ACC112 (cell line): ENCODE results near the gene POU2AF1.
"Not testable (repeated sequence)": the region's sequence is repeated elsewhere in the genome, so short reads cannot be mapped to it uniquely, and the experiment has no call there.

Experiments used
- H2AFZ ChIP-seq: fragments of 200-600 bp; sonication (generic); one replicate; pipeline ENCODE4 v1.6.0; 2017; ENCODE audit warnings: antibody characterized with exemption, low read length; ENCODE audit not compliant: unreplicated experiment
- H3K27ac ChIP-seq: fragments of 200-600 bp; sonication (generic); 2 replicates; pipeline ENCODE4 v1.5.1; 2014; ENCODE audit warnings: low read depth, mild to moderate bottlenecking, antibody characterized with exemption, low read length, moderate library complexity
- H3K27me3 ChIP-seq: fragments of 200-600 bp; sonication (generic); 2 replicates; pipeline ENCODE4 v1.6.1; 2014; ENCODE audit warnings: mild to moderate bottlenecking, antibody characterized with exemption, low read length, moderate library complexity, mixed read lengths; ENCODE audit not compliant: insufficient read depth
- H3K36me3 ChIP-seq: fragments of 200-600 bp; sonication (generic); 2 replicates; pipeline ENCODE4 v1.6.1; 2016; ENCODE audit warnings: mild to moderate bottlenecking, antibody characterized with exemption, low read length, moderate library complexity, mixed read lengths; ENCODE audit not compliant: insufficient read depth
- H3K4me1 ChIP-seq: fragments of 200-600 bp; sonication (generic); one replicate; pipeline ENCODE4 v1.6.1; 2016; ENCODE audit warnings: low read length, mixed read lengths; ENCODE audit not compliant: insufficient read depth, unreplicated experiment, control insufficient read depth
- H3K4me3 ChIP-seq: fragments of 200-600 bp; sonication (generic); 2 replicates; pipeline ENCODE4 v1.5.1; 2014; ENCODE audit warnings: mild to moderate bottlenecking, low read depth, low read length
- H3K79me2 ChIP-seq: fragments of 200-600 bp; sonication (generic); one replicate; pipeline ENCODE4 v1.6.0; 2016; ENCODE audit warnings: low read length; ENCODE audit not compliant: control insufficient read depth, unreplicated experiment, insufficient read depth

POU2AF1 gene

GRCh38 chr11:111408789-111409727, 30.0 kb upstream of the POU2AF1 start:
- no peaks in the 10 kb centered on the region for H3K4me1 ChIP-seq
- no peak overlapping the region for H2AFZ ChIP-seq
- H3K79me2 ChIP-seq: no peaks in the 10 kb centered on the region
- peaks cover 77% of the 10 kb centered on the region for H3K27me3 ChIP-seq
- no peak overlapping the region for H3K27ac ChIP-seq
- no peaks in the 10 kb centered on the region for H3K36me3 ChIP-seq
- no peak overlapping the region for H3K4me3 ChIP-seq

GRCh38 chr11:111407652-111408051, 28.6 kb upstream of the POU2AF1 start:
- Histone ChIP-seq H3K27ac (no peak overlapping the region), H3K36me3 (no peaks in the 10 kb centered on the region), H3K4me1 (no peaks in the 10 kb centered on the region), H3K27me3 (peaks cover 69% of the 10 kb centered on the region), H3K79me2 (no peaks in the 10 kb centered on the region), H2AFZ (no peak overlapping the region), H3K4me3 (no peak overlapping the region)

- Histone ChIP-seq H3K79me2 (no peaks in the 10 kb centered on the region), H3K4me1 (no peaks in the 10 kb centered on the region), H3K27ac (no peak overlapping the region), H3K36me3 (no peaks in the 10 kb centered on the region), H3K4me3 (no peak overlapping the region), H3K27me3 (peaks cover 60% of the 10 kb centered on the region), H2AFZ (no peak overlapping the region)
Measured at GRCh38 chr11:111406589-111406988, 27.5 kb upstream of the POU2AF1 start.

- H2AFZ ChIP-seq: no peak overlapping the region
Measured at GRCh38 chr11:111406091-111406490, 27.0 kb upstream of the POU2AF1 start.

GRCh38 chr11:111405551-111405950, 26.5 kb upstream of the POU2AF1 start:
- Histone ChIP-seq H2AFZ (no peak overlapping the region), H3K27me3 (peaks cover 49% of the 10 kb centered on the region), H3K4me1 (no peaks in the 10 kb centered on the region), H3K36me3 (no peaks in the 10 kb centered on the region), H3K4me3 (no peak overlapping the region), H3K79me2 (no peaks in the 10 kb centered on the region), H3K27ac (no peak overlapping the region)

More at GRCh38 chr11:111406091-111406490, 27.0 kb upstream of the POU2AF1 start:
- no peak overlapping the region for H3K27ac ChIP-seq
- no peaks in the 10 kb centered on the region for H3K4me1 ChIP-seq
- peaks cover 55% of the 10 kb centered on the region for H3K27me3 ChIP-seq
- no peaks in the 10 kb centered on the region for H3K36me3 ChIP-seq
- H3K79me2 ChIP-seq: no peaks in the 10 kb centered on the region
- no peak overlapping the region for H3K4me3 ChIP-seq

- Histone ChIP-seq H3K27ac (no peak overlapping the region), H3K4me1 (no peaks in the 10 kb centered on the region), H2AFZ (no peak overlapping the region), H3K79me2 (no peaks in the 10 kb centered on the region), H3K4me3 (no peak overlapping the region), H3K36me3 (no peaks in the 10 kb centered on the region), H3K27me3 (peaks cover 26% of the 10 kb centered on the region)
Measured at GRCh38 chr11:111403051-111403726, 24.1 kb upstream of the POU2AF1 start.

- H3K36me3 ChIP-seq: no peaks in the 10 kb centered on the region
- no peaks in the 10 kb centered on the region for H3K79me2 ChIP-seq
- no peaks in the 10 kb centered on the region for H3K4me1 ChIP-seq
- no peak overlapping the region for H2AFZ ChIP-seq
- no peak overlapping the region for H3K27ac ChIP-seq
- peaks cover 23% of the 10 kb centered on the region for H3K27me3 ChIP-seq
- no peak overlapping the region for H3K4me3 ChIP-seq
Measured at GRCh38 chr11:111402411-111402810, 23.3 kb upstream of the POU2AF1 start.

- H3K4me3 ChIP-seq, H3K79me2 ChIP-seq, H2AFZ ChIP-seq, H3K4me1 ChIP-seq, H3K27ac ChIP-seq, H3K36me3 ChIP-seq: not testable (repeated sequence)
- H3K27me3 ChIP-seq: peaks cover 23% of the 10 kb centered on the region
Measured at GRCh38 chr11:111401957-111402356, 22.9 kb upstream of the POU2AF1 start.

GRCh38 chr11:111400595-111400994, 21.5 kb upstream of the POU2AF1 start:
- Histone ChIP-seq H2AFZ (no peak overlapping the region), H3K27ac (no peak overlapping the region), H3K36me3 (no peaks in the 10 kb centered on the region)

GRCh38 chr11:111399187-111400031, 20.3 kb upstream of the POU2AF1 start:
- no peak overlapping the region for H3K4me3 ChIP-seq
- peaks cover 8% of the 10 kb centered on the region for H3K27me3 ChIP-seq

More at GRCh38 chr11:111400595-111400994, 21.5 kb upstream of the POU2AF1 start:
- Histone ChIP-seq H3K4me1 (no peaks in the 10 kb centered on the region), H3K79me2 (no peaks in the 10 kb centered on the region), H3K4me3 (no peak overlapping the region), H3K27me3 (peaks cover 12% of the 10 kb centered on the region)

More at GRCh38 chr11:111399187-111400031, 20.3 kb upstream of the POU2AF1 start:
- Histone ChIP-seq H3K36me3 (no peaks in the 10 kb centered on the region), H2AFZ (no peak overlapping the region), H3K79me2 (no peaks in the 10 kb centered on the region), H3K27ac (no peak overlapping the region), H3K4me1 (no peaks in the 10 kb centered on the region)
